Measurements from ENCODE around the gene ZNF804B.

DNA sequence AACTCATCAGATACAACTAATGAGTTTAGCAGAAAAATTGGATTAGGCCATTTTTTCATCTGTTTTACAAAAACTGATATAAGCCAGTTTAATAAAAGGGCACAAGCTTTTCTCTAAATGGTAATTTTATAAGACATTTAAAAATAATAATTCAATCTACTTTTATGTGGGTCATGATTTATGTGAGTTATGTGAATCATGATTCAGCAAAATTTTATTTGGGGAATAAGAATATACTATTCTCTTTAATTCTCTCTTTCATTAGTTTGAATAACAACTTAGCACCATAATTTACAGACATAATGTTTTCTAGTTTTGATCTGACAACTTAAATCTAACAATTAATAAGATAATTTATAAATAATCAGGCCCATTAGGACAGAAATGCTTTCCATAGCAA lies 99.8 kb downstream of the ZNF804B start:
- TF ChIP-seq, protein P1, sequence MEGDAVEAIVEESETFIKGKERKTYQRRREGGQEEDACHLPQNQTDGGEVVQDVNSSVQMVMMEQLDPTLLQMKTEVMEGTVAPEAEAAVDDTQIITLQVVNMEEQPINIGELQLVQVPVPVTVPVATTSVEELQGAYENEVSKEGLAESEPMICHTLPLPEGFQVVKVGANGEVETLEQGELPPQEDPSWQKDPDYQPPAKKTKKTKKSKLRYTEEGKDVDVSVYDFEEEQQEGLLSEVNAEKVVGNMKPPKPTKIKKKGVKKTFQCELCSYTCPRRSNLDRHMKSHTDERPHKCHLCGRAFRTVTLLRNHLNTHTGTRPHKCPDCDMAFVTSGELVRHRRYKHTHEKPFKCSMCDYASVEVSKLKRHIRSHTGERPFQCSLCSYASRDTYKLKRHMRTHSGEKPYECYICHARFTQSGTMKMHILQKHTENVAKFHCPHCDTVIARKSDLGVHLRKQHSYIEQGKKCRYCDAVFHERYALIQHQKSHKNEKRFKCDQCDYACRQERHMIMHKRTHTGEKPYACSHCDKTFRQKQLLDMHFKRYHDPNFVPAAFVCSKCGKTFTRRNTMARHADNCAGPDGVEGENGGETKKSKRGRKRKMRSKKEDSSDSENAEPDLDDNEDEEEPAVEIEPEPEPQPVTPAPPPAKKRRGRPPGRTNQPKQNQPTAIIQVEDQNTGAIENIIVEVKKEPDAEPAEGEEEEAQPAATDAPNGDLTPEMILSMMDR (IDR thresholded peaks at IDR 0.05; ENCODE audit: low read depth, low read length) = no peak
- no peak for TF ChIP-seq EZH2phosphoT487 (IDR thresholded peaks at IDR 0.05; ENCODE audit: low read depth)

Measured in OCI-LY3 (cell line).